ENCODE results near the gene UNC13B.

DNA sequence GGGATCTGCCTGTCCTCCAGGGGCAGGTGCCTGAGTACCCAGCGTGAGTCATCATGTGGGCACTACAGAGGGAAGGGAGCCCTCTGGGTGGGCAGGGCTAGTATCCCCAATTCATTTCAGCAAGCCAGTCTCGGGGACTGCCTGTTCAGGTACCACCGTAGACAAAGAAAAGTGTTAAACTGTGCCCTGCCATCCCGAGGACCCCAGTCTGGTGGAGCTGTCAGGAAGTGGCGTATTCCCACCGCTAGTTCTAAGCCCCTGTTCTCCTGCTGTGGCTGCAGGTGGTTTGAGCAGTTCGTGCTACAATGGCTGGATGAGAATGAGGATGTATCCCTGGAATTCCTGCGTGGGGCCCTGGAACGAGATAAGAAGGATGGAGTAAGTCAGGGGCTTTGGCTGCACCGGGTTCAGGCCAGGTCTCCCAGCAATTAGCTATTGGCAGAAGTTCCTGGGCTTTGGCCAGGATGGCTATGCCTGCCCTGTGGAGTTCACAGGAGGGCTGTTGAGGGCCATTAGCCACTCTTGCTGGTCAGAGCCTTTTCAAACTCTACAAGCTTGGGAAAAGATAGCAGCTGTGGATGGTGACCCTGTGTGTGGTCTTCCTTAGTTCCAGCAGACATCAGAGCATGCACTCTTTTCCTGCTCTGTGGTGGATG is 234.9 kb downstream of the UNC13B start:
- TF ChIP-seq, protein P1, sequence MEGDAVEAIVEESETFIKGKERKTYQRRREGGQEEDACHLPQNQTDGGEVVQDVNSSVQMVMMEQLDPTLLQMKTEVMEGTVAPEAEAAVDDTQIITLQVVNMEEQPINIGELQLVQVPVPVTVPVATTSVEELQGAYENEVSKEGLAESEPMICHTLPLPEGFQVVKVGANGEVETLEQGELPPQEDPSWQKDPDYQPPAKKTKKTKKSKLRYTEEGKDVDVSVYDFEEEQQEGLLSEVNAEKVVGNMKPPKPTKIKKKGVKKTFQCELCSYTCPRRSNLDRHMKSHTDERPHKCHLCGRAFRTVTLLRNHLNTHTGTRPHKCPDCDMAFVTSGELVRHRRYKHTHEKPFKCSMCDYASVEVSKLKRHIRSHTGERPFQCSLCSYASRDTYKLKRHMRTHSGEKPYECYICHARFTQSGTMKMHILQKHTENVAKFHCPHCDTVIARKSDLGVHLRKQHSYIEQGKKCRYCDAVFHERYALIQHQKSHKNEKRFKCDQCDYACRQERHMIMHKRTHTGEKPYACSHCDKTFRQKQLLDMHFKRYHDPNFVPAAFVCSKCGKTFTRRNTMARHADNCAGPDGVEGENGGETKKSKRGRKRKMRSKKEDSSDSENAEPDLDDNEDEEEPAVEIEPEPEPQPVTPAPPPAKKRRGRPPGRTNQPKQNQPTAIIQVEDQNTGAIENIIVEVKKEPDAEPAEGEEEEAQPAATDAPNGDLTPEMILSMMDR (IDR thresholded peaks at IDR 0.05; ENCODE audit: low read length), result no peak
- no peak for TF ChIP-seq EZH2 (IDR thresholded peaks at IDR 0.05; ENCODE audit: borderline replicate concordance, low read length)

All from OCI-LY1 (cell line).